ENCODE data around the gene MICALL1. TPM values are rescaled to one million over a fixed set of nuclear protein-coding genes. Genes with fewer than 3 reads are reported as not detected.

Gene MICALL1
- total and polyA plus RNA-seq, 2 of the 13 experiments (the other 11 are each of a cell fraction or from before 2014, with no cell fraction given) = 7.6 to 10.6 TPM

DNA sequence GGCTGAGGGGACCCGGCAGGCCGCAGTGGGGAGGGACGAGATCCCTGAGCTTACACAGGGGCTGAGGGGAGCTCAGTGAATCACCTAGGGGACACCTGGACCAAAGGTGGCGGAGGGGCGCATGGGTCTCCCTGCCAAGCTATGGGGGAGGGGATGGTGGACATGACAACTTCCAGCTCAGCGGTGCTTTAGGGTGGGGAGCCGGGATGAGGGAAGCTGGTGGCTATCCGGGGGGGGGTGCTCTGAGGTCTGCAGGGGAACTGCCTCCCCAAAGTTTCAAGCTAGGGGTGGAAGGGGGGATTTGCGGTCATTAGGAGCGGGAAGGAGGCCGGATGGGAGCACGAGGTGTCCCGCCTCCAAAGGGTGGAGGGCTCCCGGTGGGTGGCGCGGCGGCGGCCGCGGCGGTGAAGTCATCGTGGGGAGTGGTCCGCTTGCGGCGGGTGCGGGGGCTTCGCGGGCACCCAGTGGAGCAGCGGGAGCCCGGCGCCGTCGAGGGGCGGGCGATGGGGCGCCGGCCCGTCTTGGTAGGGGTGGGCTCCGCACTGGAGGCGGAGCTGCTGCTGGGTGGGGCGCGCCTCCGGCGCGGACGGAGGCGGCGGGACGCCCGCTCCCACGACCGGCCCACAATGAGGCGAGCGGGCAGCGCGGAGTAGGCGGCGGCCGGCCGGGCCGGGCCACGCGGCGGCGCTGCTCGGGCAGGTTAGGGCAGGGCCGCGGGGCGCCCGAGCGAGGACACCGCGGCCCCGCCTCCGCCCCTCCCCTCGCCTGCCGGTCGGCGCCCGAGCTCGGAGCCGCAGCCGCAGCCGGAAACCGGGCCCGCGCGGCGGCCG, at the start of gene MICALL1 (continued):
- TF ChIP-seq, protein P1, sequence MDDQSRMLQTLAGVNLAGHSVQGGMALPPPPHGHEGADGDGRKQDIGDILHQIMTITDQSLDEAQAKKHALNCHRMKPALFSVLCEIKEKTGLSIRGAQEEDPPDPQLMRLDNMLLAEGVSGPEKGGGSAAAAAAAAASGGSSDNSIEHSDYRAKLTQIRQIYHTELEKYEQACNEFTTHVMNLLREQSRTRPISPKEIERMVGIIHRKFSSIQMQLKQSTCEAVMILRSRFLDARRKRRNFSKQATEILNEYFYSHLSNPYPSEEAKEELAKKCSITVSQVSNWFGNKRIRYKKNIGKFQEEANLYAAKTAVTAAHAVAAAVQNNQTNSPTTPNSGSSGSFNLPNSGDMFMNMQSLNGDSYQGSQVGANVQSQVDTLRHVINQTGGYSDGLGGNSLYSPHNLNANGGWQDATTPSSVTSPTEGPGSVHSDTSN (CRISPR knock-in tag; IDR thresholded peaks at IDR 0.05; ENCODE audit: borderline replicate concordance) = no peak
- TF ChIP-seq ZNF563 (CRISPR knock-in tag; IDR thresholded peaks at IDR 0.05) (peak; percentile 30; the same call in 1 of the 2 replicates), KLF15 (CRISPR knock-in tag; IDR thresholded peaks at IDR 0.05; ENCODE audit: borderline replicate concordance) (no peak), YEATS2 (CRISPR knock-in tag; IDR thresholded peaks at IDR 0.05; ENCODE audit: borderline replicate concordance) (no peak), RBFOX2 (IDR thresholded peaks at IDR 0.05; ENCODE audit: low read depth, low read length) (peak; percentile 57), CC2D1A (CRISPR knock-in tag; IDR thresholded peaks at IDR 0.05) (no peak), RAD51 (IDR thresholded peaks at IDR 0.05; ENCODE audit: borderline replicate concordance) (no peak), MYNN (CRISPR knock-in tag; IDR thresholded peaks at IDR 0.05; ENCODE audit: low read depth) (no peak), ZNF607 (CRISPR knock-in tag; IDR thresholded peaks at IDR 0.05; ENCODE audit: borderline replicate concordance) (0 out of 2 replicates have a peak, but pooled peaks have one; percentile 33), DNMT1 (CRISPR knock-in tag; IDR thresholded peaks at IDR 0.05) (0 out of 2 replicates have a peak, but pooled peaks have one; percentile 30), MLLT10 (CRISPR knock-in tag; IDR thresholded peaks at IDR 0.05) (no peak), ATF7-NPFF (CRISPR knock-in tag; IDR thresholded peaks at IDR 0.05; ENCODE audit: low read depth) (peak; percentile 69; the same call in 1 of the 2 replicates), SRY (CRISPR knock-in tag; IDR thresholded peaks at IDR 0.05) (no peak)
- TF ChIP-seq, protein P2, sequence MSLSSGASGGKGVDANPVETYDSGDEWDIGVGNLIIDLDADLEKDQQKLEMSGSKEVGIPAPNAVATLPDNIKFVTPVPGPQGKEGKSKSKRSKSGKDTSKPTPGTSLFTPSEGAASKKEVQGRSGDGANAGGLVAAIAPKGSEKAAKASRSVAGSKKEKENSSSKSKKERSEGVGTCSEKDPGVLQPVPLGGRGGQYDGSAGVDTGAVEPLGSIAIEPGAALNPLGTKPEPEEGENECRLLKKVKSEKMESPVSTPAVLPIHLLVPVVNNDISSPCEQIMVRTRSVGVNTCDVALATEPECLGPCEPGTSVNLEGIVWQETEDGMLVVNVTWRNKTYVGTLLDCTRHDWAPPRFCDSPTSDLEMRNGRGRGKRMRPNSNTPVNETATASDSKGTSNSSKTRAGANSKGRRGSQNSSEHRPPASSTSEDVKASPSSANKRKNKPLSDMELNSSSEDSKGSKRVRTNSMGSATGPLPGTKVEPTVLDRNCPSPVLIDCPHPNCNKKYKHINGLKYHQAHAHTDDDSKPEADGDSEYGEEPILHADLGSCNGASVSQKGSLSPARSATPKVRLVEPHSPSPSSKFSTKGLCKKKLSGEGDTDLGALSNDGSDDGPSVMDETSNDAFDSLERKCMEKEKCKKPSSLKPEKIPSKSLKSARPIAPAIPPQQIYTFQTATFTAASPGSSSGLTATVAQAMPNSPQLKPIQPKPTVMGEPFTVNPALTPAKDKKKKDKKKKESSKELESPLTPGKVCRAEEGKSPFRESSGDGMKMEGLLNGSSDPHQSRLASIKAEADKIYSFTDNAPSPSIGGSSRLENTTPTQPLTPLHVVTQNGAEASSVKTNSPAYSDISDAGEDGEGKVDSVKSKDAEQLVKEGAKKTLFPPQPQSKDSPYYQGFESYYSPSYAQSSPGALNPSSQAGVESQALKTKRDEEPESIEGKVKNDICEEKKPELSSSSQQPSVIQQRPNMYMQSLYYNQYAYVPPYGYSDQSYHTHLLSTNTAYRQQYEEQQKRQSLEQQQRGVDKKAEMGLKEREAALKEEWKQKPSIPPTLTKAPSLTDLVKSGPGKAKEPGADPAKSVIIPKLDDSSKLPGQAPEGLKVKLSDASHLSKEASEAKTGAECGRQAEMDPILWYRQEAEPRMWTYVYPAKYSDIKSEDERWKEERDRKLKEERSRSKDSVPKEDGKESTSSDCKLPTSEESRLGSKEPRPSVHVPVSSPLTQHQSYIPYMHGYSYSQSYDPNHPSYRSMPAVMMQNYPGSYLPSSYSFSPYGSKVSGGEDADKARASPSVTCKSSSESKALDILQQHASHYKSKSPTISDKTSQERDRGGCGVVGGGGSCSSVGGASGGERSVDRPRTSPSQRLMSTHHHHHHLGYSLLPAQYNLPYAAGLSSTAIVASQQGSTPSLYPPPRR (CRISPR knock-in tag; IDR thresholded peaks at IDR 0.05; ENCODE audit: borderline replicate concordance) = no peak
